ENCODE data around the gene REC8.
"Not testable (repeated sequence)": the region's sequence is repeated elsewhere in the genome, so short reads cannot be mapped to it uniquely, and the experiment has no call there.

The REC8 gene

DNA sequence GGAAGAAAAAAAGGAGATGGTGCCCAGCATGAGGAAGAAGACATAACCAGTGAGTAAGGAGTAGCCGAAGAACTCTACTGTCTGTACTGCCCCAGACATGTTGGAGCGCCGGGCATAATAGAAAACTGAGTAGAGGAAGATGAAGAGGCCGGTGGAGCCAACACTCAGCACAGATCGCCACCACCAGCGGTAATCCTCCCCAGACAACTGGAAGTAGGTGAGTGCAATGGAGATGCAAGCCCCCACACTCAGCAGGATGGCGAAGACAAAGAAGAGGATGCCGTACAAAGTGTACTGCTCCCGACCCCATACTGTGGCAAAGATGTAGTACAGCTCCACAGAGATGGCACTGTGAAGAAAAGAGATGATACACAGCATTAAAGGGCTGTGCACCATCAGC lies 17.6 kb downstream of the REC8 start:
- H3K36me3 ChIP-seq (ENCODE audit: insufficient read depth, low read length) = peaks cover 44% of the 10 kb centered on the region
- peak overlapping the region; percentile 35 for H3K9ac ChIP-seq (ENCODE audit: low read depth, low read length)
- no peaks in the 10 kb centered on the region for H3K27me3 ChIP-seq (ENCODE audit: control insufficient read depth, insufficient read depth, low read length)
- H3K9me3 ChIP-seq (replicated peaks; ENCODE audit: low read length) = no peaks in the 10 kb centered on the region
- H3K4me3 ChIP-seq (ENCODE audit: low read length) = no peak overlapping the region
- H3K4me2 ChIP-seq (ENCODE audit: low read length) = peak overlapping the region; percentile 96
- H3K4me1 ChIP-seq (ENCODE audit: control insufficient read depth, insufficient read depth, low read length) = peaks cover 22% of the 10 kb centered on the region

DNA sequence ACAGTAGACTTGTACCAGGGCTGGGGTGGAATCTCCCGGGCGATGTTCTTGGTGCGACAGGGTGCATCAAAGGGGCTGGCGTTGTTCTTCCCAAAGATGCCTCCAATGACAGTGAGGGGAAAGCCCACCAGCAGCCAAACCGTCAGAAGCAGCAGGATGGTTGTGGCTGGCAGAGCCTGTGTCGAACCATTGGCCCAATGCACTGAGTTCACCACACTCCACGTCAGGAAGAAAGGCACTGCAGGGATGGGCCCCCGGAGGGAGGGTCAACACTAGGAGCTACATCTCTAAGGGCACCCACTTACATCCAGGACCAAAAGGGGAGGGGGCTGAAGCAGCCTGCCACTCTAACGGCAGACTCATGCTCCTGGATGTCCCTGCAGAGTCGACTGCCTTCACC lies 18.5 kb downstream of the REC8 start:
- Histone ChIP-seq H3K36me3 (ENCODE audit: insufficient read depth, low read length) (peaks cover 35% of the 10 kb centered on the region), H3K27me3 (ENCODE audit: control insufficient read depth, insufficient read depth, low read length) (no peaks in the 10 kb centered on the region), H3K9me3 (replicated peaks; ENCODE audit: low read length) (no peaks in the 10 kb centered on the region), H3K4me2 (ENCODE audit: low read length) (no peak overlapping the region), H3K4me3 (ENCODE audit: low read length) (no peak overlapping the region), H3K4me1 (ENCODE audit: control insufficient read depth, insufficient read depth, low read length) (peaks cover 28% of the 10 kb centered on the region), H3K9ac (ENCODE audit: low read depth, low read length) (no peak overlapping the region)

DNA sequence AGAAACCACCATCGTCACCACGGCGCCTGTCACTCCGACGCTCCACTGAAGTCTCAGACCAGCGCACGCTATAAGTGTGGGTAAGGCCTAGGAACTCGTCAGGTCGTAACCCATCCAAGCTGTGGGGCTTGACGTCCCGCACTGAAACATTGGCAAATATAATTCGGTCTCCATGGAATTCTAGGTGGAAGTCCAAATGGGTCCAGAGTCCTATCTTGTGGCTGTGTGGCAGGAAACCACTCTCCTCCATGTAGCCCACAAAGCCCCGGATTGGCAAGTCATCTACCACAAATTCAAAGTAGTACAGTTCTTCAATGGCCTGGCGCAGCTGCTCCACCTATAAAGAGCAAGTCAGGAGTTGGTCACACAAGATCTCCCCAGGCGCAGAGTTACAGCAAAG lies 21.1 kb downstream of the REC8 start:
- Histone ChIP-seq H3K4me3 (ENCODE audit: low read length) (no peak overlapping the region), H3K36me3 (ENCODE audit: insufficient read depth, low read length) (peaks cover 16% of the 10 kb centered on the region), H3K9me3 (replicated peaks; ENCODE audit: low read length) (no peaks in the 10 kb centered on the region), H3K4me2 (ENCODE audit: low read length) (no peak overlapping the region), H3K9ac (ENCODE audit: low read depth, low read length) (no peak overlapping the region), H3K4me1 (ENCODE audit: control insufficient read depth, insufficient read depth, low read length) (peaks cover 25% of the 10 kb centered on the region), H3K27me3 (ENCODE audit: control insufficient read depth, insufficient read depth, low read length) (no peaks in the 10 kb centered on the region)

DNA sequence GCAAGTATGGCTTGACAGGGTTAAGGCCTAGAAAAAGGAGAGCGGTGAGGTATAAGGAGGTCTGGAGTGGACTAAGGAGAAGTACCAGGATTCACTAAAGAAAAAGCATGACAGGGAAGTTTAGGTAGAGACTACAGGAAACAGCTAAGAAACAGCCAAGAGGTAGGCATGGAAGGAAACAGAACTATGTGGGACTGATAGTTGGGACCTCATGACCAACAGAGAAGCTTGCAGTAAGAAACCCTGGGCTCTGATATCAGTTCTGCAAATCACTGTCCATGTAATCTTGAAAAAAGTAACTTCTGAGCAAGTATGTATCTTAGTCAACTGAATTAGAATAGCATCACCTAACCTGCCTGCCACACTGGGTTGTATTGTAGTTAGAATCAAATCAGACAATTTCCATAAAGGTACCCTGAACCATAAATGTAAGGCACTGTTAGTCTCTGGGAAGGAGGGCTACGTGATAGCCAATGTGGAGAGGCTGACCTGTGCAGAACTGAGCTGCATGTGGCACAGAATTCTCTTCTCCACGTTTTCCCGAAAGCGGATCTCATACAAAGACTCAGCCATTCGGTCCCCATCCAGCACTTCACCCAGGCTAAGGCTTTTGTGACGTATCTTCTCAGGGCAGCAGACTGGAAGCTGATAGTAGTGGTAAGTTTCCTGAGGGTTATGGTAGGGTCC lies 22.4 kb downstream of the REC8 start:
- Histone ChIP-seq H3K27me3 (ENCODE audit: control insufficient read depth, insufficient read depth, low read length) (no peaks in the 10 kb centered on the region), H3K9me3 (replicated peaks; ENCODE audit: low read length) (no peaks in the 10 kb centered on the region), H3K9ac (ENCODE audit: low read depth, low read length) (peak overlapping the region; percentile 99), H3K4me2 (ENCODE audit: low read length) (peak overlapping the region; percentile 95), H3K4me1 (ENCODE audit: control insufficient read depth, insufficient read depth, low read length) (peaks cover 16% of the 10 kb centered on the region), H3K36me3 (ENCODE audit: insufficient read depth, low read length) (peaks cover 16% of the 10 kb centered on the region), H3K4me3 (ENCODE audit: low read length) (peak overlapping the region; percentile 94)

DNA sequence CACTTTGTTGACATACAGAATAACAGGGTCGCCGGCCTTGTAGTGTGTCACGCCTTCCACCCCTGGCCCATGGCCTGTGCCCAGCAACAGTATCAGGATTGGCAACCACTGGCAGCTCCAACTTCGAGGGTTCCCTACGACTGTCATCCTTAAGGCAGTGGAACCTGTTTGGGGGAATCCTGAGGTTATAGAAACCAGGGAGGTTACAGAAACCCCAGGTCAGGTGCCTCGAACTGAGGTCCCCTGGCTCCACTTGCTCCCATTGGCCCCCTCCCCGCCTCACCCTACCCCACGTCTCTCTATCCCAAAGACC lies 22.9 kb downstream of the REC8 start:
- Histone ChIP-seq H3K36me3 (ENCODE audit: insufficient read depth, low read length) (peaks cover 18% of the 10 kb centered on the region), H3K27me3 (ENCODE audit: control insufficient read depth, insufficient read depth, low read length) (no peaks in the 10 kb centered on the region), H3K4me1 (ENCODE audit: control insufficient read depth, insufficient read depth, low read length) (peaks cover 16% of the 10 kb centered on the region), H3K4me2 (ENCODE audit: low read length) (peak overlapping the region; percentile 95), H3K9ac (ENCODE audit: low read depth, low read length) (peak overlapping the region; percentile 99), H3K9me3 (replicated peaks; ENCODE audit: low read length) (no peaks in the 10 kb centered on the region), H3K4me3 (ENCODE audit: low read length) (peak overlapping the region; percentile 94)

DNA sequence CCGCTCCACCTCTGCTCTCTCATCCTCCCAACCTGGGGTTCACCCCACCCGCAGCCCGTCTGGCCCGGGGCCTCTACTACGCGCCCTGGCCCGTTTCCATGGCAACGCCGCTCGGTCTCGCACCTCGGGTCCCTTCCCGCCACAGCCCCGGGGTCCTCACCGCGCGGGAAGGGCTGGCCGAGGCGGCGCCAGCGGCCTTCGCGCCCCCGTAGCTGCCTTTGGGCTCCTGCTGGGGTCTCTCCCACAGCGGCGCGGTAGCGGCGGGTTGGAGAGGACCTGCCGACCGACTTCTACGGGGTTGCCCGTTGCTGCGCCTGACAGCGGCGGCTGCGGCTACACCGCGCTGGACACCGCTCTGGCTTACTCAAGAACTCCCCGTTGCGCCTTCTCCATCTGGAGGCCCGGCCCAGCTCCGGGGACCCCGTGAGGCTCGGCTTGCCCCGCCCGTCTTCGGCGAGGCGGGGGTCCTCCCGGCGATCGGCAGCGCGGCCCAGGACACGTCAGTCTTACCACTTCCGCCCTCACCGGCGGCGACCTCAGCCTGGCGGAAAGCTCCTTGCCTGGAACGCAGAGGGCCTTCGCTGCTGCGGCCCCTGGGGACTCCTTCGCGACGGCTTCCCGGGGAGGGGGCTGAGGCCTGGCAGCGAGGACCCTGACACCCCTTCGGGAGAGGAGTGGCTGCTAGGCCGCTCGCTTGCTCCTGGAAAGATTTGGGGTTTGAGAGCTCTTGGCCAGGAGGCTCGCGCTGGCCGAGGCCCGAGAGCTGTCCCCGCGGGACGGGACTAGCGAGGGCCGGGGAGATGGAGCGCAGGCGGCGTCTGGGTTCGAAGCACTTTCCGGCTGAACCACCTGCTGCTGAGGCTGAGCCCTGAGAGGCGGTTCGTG lies 23.5 kb downstream of the REC8 start, which contains the start of gene TM9SF1:
TM9SF1 (minus strand) TSS at position 256 of the 885 bp plus-strand sequence. CDS start 422 bp downstream, outside the sequence.
- H3K27me3 ChIP-seq (ENCODE audit: control insufficient read depth, insufficient read depth, low read length) = no peaks in the 10 kb centered on the region
- peak within 1 kb of the TSS; percentile 95 for H3K4me2 ChIP-seq (ENCODE audit: low read length)
- no peaks in the 10 kb centered on the region for H3K9me3 ChIP-seq (replicated peaks; ENCODE audit: low read length)
- H3K4me1 ChIP-seq (ENCODE audit: control insufficient read depth, insufficient read depth, low read length) = peaks cover 16% of the 10 kb centered on the region
- peaks cover 16% of the 10 kb centered on the region for H3K36me3 ChIP-seq (ENCODE audit: insufficient read depth, low read length)
- peak within 1 kb of the TSS; percentile 99 for H3K9ac ChIP-seq (ENCODE audit: low read depth, low read length)
- peak within 1 kb of the TSS; percentile 94 for H3K4me3 ChIP-seq (ENCODE audit: low read length)

DNA sequence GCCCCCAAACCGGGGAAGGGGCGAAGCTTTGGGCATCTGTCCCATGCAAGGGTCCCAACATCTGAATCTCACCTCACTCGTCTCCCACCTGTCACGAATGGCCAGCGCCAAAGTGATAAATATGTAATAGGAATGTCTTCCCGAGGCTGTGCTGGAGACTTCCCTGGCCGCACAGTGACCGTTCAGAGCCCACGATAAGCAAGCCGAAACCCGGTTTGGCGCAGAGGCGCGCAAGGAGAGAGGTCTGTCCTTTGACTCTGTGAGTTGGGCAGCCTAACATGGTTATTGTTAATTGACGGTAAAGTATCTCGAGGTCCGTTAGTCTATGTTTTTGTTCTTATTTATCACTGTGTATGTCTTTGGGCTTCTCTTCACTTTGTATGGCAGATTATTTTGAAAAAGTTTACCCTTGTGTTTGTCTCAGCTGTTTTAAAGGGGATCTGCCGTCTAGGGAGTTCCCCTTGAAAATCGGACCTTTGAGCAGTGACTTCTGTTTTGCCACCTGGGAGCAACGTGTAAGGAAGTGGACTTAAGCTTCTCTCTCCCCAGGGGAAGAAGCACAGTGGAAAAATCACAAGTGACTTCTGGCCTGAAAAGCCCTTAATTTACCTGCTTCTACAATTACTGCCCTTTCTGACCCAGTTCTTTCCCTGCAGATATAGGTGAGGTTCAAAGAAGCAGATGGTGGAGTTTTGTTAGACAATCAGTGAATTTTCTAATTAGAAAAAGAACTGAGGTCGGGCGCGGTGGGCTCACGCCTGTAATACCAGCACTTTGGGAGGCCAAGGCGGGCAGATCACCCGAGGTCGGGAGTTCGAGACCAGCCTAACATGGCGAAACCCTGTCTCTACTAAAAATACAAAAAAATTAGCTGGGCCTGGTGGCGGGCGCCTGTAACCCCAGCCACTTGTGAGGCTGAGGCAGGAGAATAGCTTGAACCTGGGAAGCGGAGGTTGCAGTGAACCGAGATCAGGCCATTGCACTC lies 24.5 kb downstream of the REC8 start:
- peak overlapping the region; percentile 99 for H3K9ac ChIP-seq (ENCODE audit: low read depth, low read length)
- H3K27me3 ChIP-seq (ENCODE audit: control insufficient read depth, insufficient read depth, low read length) = no peaks in the 10 kb centered on the region
- no peaks in the 10 kb centered on the region for H3K9me3 ChIP-seq (replicated peaks; ENCODE audit: low read length)
- H3K4me1 ChIP-seq (ENCODE audit: control insufficient read depth, insufficient read depth, low read length) = peaks cover 16% of the 10 kb centered on the region
- H3K4me2 ChIP-seq (ENCODE audit: low read length) = peak overlapping the region; percentile 95
- H3K36me3 ChIP-seq (ENCODE audit: insufficient read depth, low read length) = peaks cover 16% of the 10 kb centered on the region
- H3K4me3 ChIP-seq (ENCODE audit: low read length) = peak overlapping the region; percentile 94

DNA sequence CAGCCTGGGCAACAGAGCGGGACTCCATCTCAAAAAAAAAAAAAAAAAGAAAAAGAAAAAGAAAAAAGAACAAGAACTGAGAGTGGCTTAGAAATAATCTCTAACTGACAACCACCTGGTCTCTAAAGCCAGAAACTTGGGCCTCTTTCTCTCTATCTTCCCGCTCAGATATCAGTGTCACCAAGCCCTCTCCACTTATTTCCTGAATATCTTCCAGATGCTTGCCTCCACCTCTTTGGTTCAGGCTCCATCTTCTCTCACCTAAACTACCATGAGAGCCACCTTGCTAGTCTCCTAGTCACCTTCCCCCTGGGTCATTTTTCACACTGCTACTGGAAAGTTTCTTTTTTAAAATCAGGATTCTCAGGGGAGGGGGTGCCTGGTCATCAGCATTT lies 25.2 kb downstream of the REC8 start:
- Histone ChIP-seq H3K4me1 (ENCODE audit: control insufficient read depth, insufficient read depth, low read length) (peaks cover 16% of the 10 kb centered on the region), H3K4me3 (ENCODE audit: low read length) (no peak overlapping the region), H3K36me3 (ENCODE audit: insufficient read depth, low read length) (peaks cover 12% of the 10 kb centered on the region), H3K9me3 (replicated peaks; ENCODE audit: low read length) (no peaks in the 10 kb centered on the region), H3K9ac (ENCODE audit: low read depth, low read length) (no peak overlapping the region), H3K27me3 (ENCODE audit: control insufficient read depth, insufficient read depth, low read length) (no peaks in the 10 kb centered on the region), H3K4me2 (ENCODE audit: low read length) (peak overlapping the region; percentile 95)

DNA sequence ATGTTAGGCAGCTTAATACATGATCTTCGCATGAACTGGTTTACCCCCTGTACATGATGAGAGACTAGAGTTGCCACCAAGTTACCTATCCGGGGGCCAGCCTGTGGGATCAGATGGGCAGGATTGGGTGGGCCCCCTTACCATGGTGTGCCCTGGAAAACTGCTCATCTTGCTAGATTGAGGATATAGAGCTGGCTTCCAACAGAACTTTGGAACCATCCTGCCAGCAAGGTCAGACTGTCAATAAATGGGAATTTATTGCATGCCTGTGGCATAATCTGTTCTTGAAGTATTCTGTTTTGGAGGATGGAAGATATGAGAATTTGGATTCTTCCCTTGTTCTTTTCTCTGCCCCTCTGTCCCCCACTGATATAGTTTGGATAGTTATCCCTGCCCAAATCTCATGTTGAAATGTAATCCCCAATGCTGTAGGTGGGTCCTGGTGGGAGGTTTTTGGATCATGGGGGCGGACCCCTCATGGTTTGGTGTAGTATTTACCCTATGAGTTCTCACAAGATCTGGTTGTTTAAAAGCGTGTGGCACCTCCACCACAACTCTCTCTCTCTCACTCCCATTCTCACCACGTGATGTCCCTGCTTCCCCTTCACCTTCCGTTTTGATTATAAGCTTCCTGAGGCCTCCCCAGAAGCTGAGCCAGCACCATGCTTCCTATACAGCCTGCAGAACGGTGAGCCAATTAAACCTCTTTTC lies 27.1 kb downstream of the REC8 start:
- no peaks in the 10 kb centered on the region for H3K27me3 ChIP-seq (ENCODE audit: control insufficient read depth, insufficient read depth, low read length)
- no peak overlapping the region for H3K4me2 ChIP-seq (ENCODE audit: low read length)
- H3K9me3 ChIP-seq (replicated peaks; ENCODE audit: low read length) = no peaks in the 10 kb centered on the region
- H3K36me3 ChIP-seq (ENCODE audit: insufficient read depth, low read length) = peaks cover 9% of the 10 kb centered on the region
- H3K4me1 ChIP-seq (ENCODE audit: control insufficient read depth, insufficient read depth, low read length) = peaks cover 15% of the 10 kb centered on the region
- H3K9ac ChIP-seq (ENCODE audit: low read depth, low read length) = no peak overlapping the region
- H3K4me3 ChIP-seq (ENCODE audit: low read length) = no peak overlapping the region

DNA sequence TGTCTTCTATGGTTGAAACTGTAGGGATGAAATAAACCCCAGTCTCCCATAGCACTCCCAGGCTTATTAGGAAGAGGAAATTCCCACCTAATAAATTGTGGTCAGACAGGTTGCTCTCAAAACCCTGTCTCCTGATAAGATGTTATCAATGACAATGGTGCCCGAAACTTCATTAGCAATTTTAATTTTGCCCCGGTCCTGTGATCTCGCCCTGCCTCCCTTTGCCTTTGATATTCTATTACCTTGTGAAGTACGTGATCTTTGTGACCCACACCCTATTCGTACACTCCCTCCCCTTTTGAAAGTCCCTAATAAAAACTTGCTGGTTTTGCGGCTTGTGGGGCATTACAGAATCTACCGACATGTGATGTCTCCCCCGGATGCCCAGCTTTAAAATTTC lies 30.7 kb downstream of the REC8 start:
- peaks cover 39% of the 10 kb centered on the region for H3K36me3 ChIP-seq (ENCODE audit: insufficient read depth, low read length)
- H3K4me1 ChIP-seq (ENCODE audit: control insufficient read depth, insufficient read depth, low read length); H3K9me3 ChIP-seq (replicated peaks; ENCODE audit: low read length); H3K4me2 ChIP-seq (ENCODE audit: low read length); H3K27me3 ChIP-seq (ENCODE audit: control insufficient read depth, insufficient read depth, low read length); H3K9ac ChIP-seq (ENCODE audit: low read depth, low read length); H3K4me3 ChIP-seq (ENCODE audit: low read length): not testable (repeated sequence)
